Stomach (tissue), 9 donors: ENCODE data around the gene SERPIND1. TPM values are rescaled to one million over a fixed set of nuclear protein-coding genes. Genes with fewer than 3 reads are reported as not detected.

Experiments used
- DNase-seq, 2 donors: peaks; one replicate each; pipeline versions ENCODE4 v3.0.0 to v3.0.0-alpha.2; 2013 to 2019
- H3K27ac ChIP-seq, 5 donors: fragments of 200-600 bp in 4 of 5; sonication (generic) in 4 of 5; one replicate each; pipeline ENCODE4 v1.5.1; 2013 to 2019; ENCODE audit warnings: mild to moderate bottlenecking in 1 of 5, moderate library complexity in 1 of 5
- H3K27me3 ChIP-seq, 3 donors: fragments of 200-600 bp; sonication (generic); one replicate each; pipeline ENCODE4 v1.5.1; 2017 to 2019; ENCODE audit warnings: mixed run types in 1 of 3
- H3K36me3 ChIP-seq, 4 donors: fragments of 200-600 bp; sonication (generic); 1 replicate in 3 of 4; 2 replicates in 1 of 4; pipeline ENCODE4 v1.5.1; 2016 to 2019
- H3K4me1 ChIP-seq, 4 donors: fragments of 200-600 bp; sonication (generic); one replicate each; pipeline ENCODE4 v1.5.1; 2016 to 2019
- H3K4me3 ChIP-seq, 4 donors: fragments of 200-600 bp; sonication (generic) in 3 of 4; one replicate each; pipeline ENCODE4 v1.5.1; 2016 to 2019; ENCODE audit warnings: mild to moderate bottlenecking in 1 of 4
- H3K9me3 ChIP-seq, 4 donors: fragments of 200-600 bp; sonication (generic); one replicate each; pipeline ENCODE4 v1.5.1; 2016 to 2019
- CTCF ChIP-seq, 7 experiments: fragments of 450-650 bp in 4 of 7; fragments of 200-600 bp in 3 of 7; sonication (generic) in 3 of 7; IDR thresholded peaks; one replicate each; pipeline ENCODE4 v1.5.1; 2016 to 2019; ENCODE audit warnings: antibody characterized with exemption in 7 of 7, control low read depth in 2 of 7, mild to moderate bottlenecking in 1 of 7
- EP300 ChIP-seq: sonication (generic); formaldehyde crosslinking; IDR thresholded peaks from one replicate; pipeline ENCODE4 v1.6.1; 2017; ENCODE audit warnings: antibody characterized with exemption
- POLR2A ChIP-seq, 4 donors: fragments of 450-650 bp; IDR thresholded peaks; one replicate each; pipeline ENCODE4 v1.6.1; 2016; ENCODE audit warnings: antibody characterized with exemption in 4 of 4, control low read depth in 2 of 4, mild to moderate bottlenecking in 1 of 4, moderate library complexity in 1 of 4
- POLR2AphosphoS5 ChIP-seq, 3 donors: sonication (generic); formaldehyde crosslinking; IDR thresholded peaks; one replicate each; pipeline ENCODE4 v1.6.1; 2016; ENCODE audit warnings: antibody characterized with exemption in 3 of 3
- WGBS, 5 donors: extraction: QIAGEN DNeasy Blood & Tissue Kit in 3 of 5; methylation state at CpG; one replicate each; pipeline versions ENCODE4 v1.1.5 to v1.1.7; 2013 to 2018; 5-methylcytosine and 5-hydroxymethylcytosine counted together
- intact Hi-C: fragments of 100-400 bp; cut with DNase I; formaldehyde crosslinking; loops from one replicate; pipeline ENCODE4 v1.15.1; 2023; ENCODE audit warnings: low total_unique reads
- polyA plus RNA-seq, 3 donors: library from polyadenylated mRNA; stranded (reverse); fragments of 200-250 nt; gene quantifications; one replicate each; pipeline ENCODE4 v1.2.3, GENCODE V29; 2013
- total RNA-seq, 5 donors: library from RNA; depleted of rRNA; stranded (reverse); fragments of >200 nt; gene quantifications; one replicate each; pipeline versions ENCODE4 v1.1.0 to v1.2.3, GENCODE V29; 2014 to 2016
- donor health status: healthy with polysubstance abuse.
- donor health status: Bipolar disorder and iron deficiency.
- donor health status: healthy.

SERPIND1 gene
- total and polyA plus RNA-seq, 8 donors = 0.10 to 0.55 (median 0.46) TPM; not detected in 5

- Histone ChIP-seq H3K27me3 (no peaks in the 10 kb centered on the region), H3K4me3 (no peak overlapping the region), H3K4me1 (peaks cover 0 to 12% (median 0%) of the 10 kb centered on the region in 4 donors), H3K27ac (no peak overlapping the region), H3K36me3 (peaks cover 25 to 62% (median 58%) of the 10 kb centered on the region in 4 donors), H3K9me3 (no peaks in the 10 kb centered on the region)
- WGBS, 5 donors = 95 to 100% (median 98%) methylated on average over 6 of the region's 6 CpGs
- TF ChIP-seq EP300 = no peak
- intact Hi-C loops = no loop called here
- DNase-seq = no peak
Measured at GRCh38 chr22:20833225-20833665, 59.3 kb downstream of the SERPIND1 start.

- no peak overlapping the region for H3K4me3 ChIP-seq
- H3K4me1 ChIP-seq = peaks cover 0 to 12% (median 0%) of the 10 kb centered on the region in 4 donors
- no peak overlapping the region for H3K27ac ChIP-seq
- WGBS, 5 donors = 81 to 95% (median 86%) methylated on average over 3 of the region's 3 CpGs
- no peaks in the 10 kb centered on the region for H3K27me3 ChIP-seq
- peak in 1 of 2 donors; percentile 58 for DNase-seq
- intact Hi-C loops = no loop called here
- peaks cover 25 to 52% (median 49%) of the 10 kb centered on the region in 4 donors for H3K36me3 ChIP-seq
- TF ChIP-seq EP300 (no peak), POLR2AphosphoS5 (IDR thresholded peaks at IDR 0.05) (no peak), CTCF (IDR thresholded peaks at IDR 0.05) (no peak), POLR2A (IDR thresholded peaks at IDR 0.05) (no peak)
- no peaks in the 10 kb centered on the region for H3K9me3 ChIP-seq
Measured at GRCh38 chr22:20834206-20834605, 60.3 kb downstream of the SERPIND1 start.

- peaks cover 0 to 12% (median 0%) of the 10 kb centered on the region in 4 donors for H3K4me1 ChIP-seq
- H3K27ac ChIP-seq = no peak overlapping the region
- DNase-seq = no peak
- H3K4me3 ChIP-seq = no peak overlapping the region
- peaks cover 25 to 51% (median 49%) of the 10 kb centered on the region in 4 donors for H3K36me3 ChIP-seq
- H3K9me3 ChIP-seq = no peaks in the 10 kb centered on the region
- intact Hi-C loops = no loop called here
- no peaks in the 10 kb centered on the region for H3K27me3 ChIP-seq
- WGBS, 5 donors = 91 to 100% (median 98%) methylated on average over 3 of the region's 3 CpGs
- TF ChIP-seq POLR2AphosphoS5 (IDR thresholded peaks at IDR 0.05) (no peak), EP300 (no peak), CTCF (IDR thresholded peaks at IDR 0.05) (no peak), POLR2A (IDR thresholded peaks at IDR 0.05) (no peak)
Measured at GRCh38 chr22:20834725-20835124, 60.8 kb downstream of the SERPIND1 start.

Other genes starting within 250 kb of the SERPIND1 start
- 100 to 1,000 TPM in 1 of 5 donors, 10 to 100 TPM in 4; 37.3 to 174 (median 91.9) TPM for gene PI4KA, start 84.7 kb downstream of the SERPIND1 start, total RNA-seq
- 10 to 100 TPM; 22.7 to 33.0 (median 25.1) TPM for gene PI4KA, start 84.7 kb downstream of the SERPIND1 start, polyA plus RNA-seq
- gene SNAP29, start 84.9 kb downstream of the SERPIND1 start, total RNA-seq = 10 to 100 TPM in 4 of 5 donors, 1 to 10 TPM in 1; 8.8 to 22.8 (median 11.1) TPM
- gene SNAP29, start 84.9 kb downstream of the SERPIND1 start, polyA plus RNA-seq = 10 to 100 TPM; 16.7 to 24.0 (median 17.1) TPM
- 10 to 100 TPM; 17.0 to 60.3 (median 26.3) TPM for gene CRKL, start 143.3 kb downstream of the SERPIND1 start, total RNA-seq
- gene CRKL, start 143.3 kb downstream of the SERPIND1 start, polyA plus RNA-seq = 10 to 100 TPM; 11.6 to 12.5 (median 11.7) TPM
- 100 to 1,000 TPM in 1 of 5 donors, under 1 TPM in 1, not detected in 3; 0.55 to 157 TPM for gene AIFM3, start 193.1 kb downstream of the SERPIND1 start, total RNA-seq
- 1 to 10 TPM in 2 of 3 donors, under 1 TPM in 1; 0.75 to 4.1 (median 2.1) TPM for gene AIFM3, start 193.1 kb downstream of the SERPIND1 start, polyA plus RNA-seq
- 100 to 1,000 TPM in 1 of 5 donors, 10 to 100 TPM in 4; 21.6 to 148 (median 43.5) TPM for gene LZTR1, start 208.2 kb downstream of the SERPIND1 start, total RNA-seq
- gene LZTR1, start 208.2 kb downstream of the SERPIND1 start, polyA plus RNA-seq = 10 to 100 TPM; 13.7 to 33.7 (median 17.7) TPM
- 10 to 100 TPM in 4 of 5 donors, 1 to 10 TPM in 1; 5.8 to 57.2 (median 17.4) TPM for gene THAP7, start 228.0 kb downstream of the SERPIND1 start, total RNA-seq
- 10 to 100 TPM; 39.6 to 45.1 (median 44.7) TPM for gene THAP7, start 228.0 kb downstream of the SERPIND1 start, polyA plus RNA-seq
- under 1 TPM in 1 of 5 donors, not detected in 4; 0.55 TPM for gene P2RX6, start 241.1 kb downstream of the SERPIND1 start, total RNA-seq
- under 1 TPM in 2 of 3 donors, not detected in 1; 0.10 to 0.31 TPM for gene P2RX6, start 241.1 kb downstream of the SERPIND1 start, polyA plus RNA-seq